GM20431 (cell line): ENCODE results near the gene HLA-G.
"Not testable (repeated sequence)": the region's sequence is repeated elsewhere in the genome, so short reads cannot be mapped to it uniquely, and the experiment has no call there.

ENCODE experiments used
- in situ Hi-C: fragments of 300-500 bp; cut with MseI, MboI; formaldehyde crosslinking; loops from one replicate; pipeline ENCODE4 v1.15.0; 2020; ENCODE audit warnings: low sequenced_read_pairs; ENCODE audit not compliant: unreplicated experiment

The HLA-G gene

DNA sequence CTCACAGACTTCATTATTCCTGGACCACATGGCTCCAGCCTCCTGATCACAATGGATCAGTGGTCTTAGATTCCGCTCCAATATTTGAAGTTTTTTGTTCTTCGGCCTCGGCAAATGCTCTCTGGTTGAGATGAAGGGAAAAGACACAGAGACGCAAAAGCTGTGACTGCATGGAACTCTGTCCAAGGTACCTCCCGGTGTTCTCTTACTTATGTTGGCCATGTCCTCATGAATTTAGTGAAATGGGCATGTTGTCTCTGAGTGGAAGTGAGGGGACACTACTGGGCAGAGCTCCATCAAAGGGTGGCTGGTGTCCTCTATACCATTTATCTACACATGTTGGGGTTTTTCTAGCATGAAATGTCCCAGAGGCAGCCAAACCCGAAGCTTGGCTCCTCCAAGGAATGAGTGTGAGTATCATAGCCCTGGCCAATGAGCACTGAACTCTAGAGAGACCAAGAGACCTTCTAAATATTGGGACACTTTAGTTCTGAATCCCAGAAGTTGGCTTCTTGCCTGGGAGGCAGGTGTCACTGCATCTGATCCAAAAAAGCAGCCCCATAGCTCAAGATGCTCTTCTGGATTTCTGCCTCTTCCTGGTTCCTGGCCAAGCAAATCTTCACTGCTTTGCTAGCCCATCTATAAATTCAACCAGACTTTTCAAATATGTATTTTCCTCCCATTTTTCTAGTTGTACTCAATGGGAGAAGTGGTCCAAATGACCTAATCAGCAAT lies 34.1 kb downstream of the HLA-G start:
- in situ Hi-C loops, result no loop called here

DNA sequence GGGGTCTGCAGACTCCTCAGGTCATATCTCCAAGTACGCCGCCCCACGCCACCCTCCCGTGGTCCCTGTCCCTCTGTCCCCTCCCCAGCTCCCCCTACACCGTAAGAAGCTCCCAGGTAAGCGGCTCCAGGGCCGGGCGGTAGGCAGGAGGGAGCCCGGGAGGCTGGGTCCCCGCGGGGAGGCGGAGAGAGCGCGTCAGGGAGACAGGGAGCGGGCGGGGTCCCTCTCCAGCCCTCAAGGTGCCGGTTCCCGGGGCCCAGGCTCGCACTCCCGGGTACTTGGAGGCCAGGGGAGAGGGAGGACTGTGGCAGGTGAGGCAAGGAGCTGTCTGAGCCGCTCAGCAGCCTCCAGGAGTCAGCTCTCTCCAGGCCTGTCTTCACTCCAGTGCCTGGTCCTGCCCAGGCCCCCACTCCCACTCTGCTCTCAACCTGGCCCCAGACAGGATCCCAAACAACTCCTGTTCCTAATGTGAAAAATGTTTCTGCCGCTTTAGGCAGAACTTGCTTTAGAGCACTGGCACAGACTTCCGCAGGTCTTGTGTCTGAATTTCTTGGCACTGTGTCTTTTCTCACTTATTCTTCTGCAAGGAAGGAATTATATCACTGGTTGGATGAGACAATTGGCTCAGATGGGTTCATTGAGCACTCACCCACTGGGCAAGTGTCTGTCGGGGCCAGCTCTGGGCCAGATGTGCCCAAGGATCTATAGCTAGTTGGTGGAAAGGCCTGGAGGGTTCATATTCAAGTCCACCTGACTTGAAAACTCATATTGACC lies 36.6 kb downstream of the HLA-G start:
- in situ Hi-C loops, result no loop called here

DNA sequence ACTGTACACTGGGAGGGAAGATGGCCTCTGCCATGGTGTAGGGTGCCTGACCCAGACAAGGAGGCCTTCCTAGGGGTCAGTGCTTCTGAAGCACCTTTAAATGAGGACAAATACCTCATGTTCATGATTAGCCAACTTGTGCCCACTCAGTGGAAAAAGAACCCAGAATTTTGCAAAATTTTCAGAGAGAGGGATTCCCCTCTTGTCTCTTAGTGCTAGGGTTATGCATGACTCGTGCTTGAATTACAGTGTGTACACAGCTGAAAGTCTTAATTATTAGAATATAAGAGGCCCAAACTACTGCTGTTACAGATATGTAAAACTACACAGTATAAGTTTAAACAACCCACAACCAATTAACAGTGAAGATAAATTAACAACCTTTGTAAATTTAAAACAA lies 38.0 kb downstream of the HLA-G start:
- in situ Hi-C loops, result no loop called here

DNA sequence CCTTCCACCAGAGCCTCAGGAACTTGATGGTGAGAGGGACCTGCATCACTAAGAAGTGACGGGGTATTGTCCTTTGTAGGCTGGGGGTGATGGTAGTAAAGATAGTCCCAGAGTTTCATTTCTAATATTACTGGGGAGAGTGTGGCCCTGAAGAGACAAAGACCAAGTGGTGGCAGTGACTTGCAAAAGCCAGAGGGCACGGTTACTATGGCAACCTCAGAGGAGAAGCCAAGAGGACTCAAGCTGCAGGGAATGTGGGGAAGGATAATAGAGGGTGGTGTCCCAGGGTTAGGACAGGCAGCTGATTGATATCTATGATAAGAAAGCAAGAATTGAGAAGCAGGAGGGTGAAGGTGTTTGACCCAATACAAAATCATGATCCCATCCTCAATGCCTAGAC lies 42.5 kb downstream of the HLA-G start:
- in situ Hi-C loops, result no loop called here

DNA sequence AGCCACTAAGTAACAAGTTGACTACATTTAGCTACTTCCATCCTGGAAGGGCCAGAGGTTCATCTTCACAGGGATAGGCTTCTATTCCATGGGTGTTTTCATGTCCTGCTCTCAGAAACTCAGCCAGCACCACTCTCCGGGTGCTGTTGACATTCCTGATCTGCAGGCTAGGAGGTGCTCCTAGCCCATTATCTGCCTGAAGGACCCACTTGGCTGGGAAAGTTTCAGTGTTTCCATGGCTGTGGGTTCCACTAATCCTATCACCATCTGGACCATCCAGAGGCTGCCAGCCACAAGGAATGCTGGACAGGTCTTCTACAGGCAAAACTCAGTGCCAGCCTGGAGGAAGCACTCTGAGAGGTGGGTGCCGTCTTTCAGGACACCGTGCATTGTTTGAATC lies 45.2 kb downstream of the HLA-G start:
- in situ Hi-C loops, result no loop called here

DNA sequence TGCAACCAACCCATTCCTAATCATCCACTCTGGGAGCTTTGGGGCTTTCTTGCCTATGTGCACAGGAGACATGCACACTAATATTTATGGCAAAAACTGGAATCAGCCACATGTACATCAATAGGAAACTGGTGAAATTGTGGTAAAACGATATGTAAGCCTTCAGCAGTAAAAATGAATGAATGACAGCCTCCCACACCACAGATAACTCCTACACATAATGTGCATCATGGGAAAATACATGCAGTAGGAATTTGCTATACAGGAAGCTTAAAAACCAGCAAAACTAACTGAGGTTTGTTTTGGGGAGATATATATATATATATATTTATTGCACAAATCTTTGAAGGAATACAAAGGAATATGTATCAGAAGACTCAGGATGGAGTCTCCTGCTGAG lies 47.6 kb downstream of the HLA-G start:
- in situ Hi-C loops, result no loop called here

DNA sequence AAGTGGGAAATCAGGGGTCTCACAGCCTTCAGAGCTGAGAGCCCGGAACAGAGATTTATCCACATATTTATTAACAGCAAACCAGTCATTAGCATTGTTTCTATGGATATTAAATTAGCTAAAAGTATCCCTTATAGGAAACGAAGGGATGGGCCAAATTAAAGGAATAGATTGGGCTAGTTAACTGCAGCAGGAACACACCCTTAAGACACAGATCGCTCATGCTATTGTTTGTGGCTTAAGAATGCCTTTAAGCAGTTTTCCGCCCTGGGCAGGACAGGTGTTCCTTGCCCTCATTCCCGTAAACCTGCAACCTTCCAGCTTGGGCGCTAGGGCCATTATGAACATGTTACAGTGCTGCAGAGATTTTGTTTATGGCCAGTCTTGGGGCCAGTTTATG lies 48.1 kb downstream of the HLA-G start:
- in situ Hi-C loops, result not testable (repeated sequence)
